ENCODE measurements around the gene TMEM17. TPM values are rescaled to one million over a fixed set of nuclear protein-coding genes. Genes with fewer than 3 reads are reported as not detected.

Gene TMEM17
- total RNA-seq, 1 donor from 2014 or later, result 0.19 TPM

DNA sequence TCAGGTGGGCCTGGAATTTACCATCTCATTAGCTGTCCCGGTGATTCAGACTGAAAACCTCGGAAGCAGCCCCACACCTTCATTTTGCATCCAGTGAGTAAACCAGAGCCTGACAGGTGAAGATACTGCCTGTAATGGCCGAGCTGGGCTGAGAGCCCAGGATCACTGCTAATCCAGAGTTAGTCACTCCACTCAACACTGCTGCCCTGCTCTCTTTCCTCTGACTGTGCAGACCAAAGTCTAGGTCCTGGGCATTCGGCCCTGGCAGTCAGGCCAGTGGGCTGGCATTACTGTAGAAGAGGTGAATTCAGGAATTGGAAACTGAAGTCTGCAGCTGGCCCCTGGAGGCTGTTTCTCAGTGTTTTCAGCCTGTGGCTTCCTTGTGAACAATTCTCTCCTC, 44.3 kb downstream of the TMEM17 start:
- DNase-seq, result no peak
- H3K9me3 Mint-ChIP-seq, result no peaks in the 10 kb centered on the region
- H3K27ac Mint-ChIP-seq, result no peak overlapping the region
- H3K4me3 Mint-ChIP-seq, result no peak overlapping the region
- intact Hi-C loops (cut with micrococcal nuclease), result no loop called here
- no peaks in the 10 kb centered on the region for H3K27me3 Mint-ChIP-seq
- no peaks in the 10 kb centered on the region for H3K36me3 Mint-ChIP-seq (ENCODE audit: low read depth)
- no peaks in the 10 kb centered on the region for H3K4me1 Mint-ChIP-seq

GRCh38 chr2:62461017-62461553, 44.9 kb downstream of the TMEM17 start:
- DNase-seq, result no peak
- H3K27me3 Mint-ChIP-seq, result peaks cover 3% of the 10 kb centered on the region
- no peak overlapping the region for H3K27ac Mint-ChIP-seq
- H3K36me3 Mint-ChIP-seq (ENCODE audit: low read depth), result no peaks in the 10 kb centered on the region
- H3K4me3 Mint-ChIP-seq, result no peak overlapping the region
- intact Hi-C loops (cut with micrococcal nuclease), result no loop called here
- no peaks in the 10 kb centered on the region for H3K9me3 Mint-ChIP-seq
- H3K4me1 Mint-ChIP-seq, result no peaks in the 10 kb centered on the region

DNA sequence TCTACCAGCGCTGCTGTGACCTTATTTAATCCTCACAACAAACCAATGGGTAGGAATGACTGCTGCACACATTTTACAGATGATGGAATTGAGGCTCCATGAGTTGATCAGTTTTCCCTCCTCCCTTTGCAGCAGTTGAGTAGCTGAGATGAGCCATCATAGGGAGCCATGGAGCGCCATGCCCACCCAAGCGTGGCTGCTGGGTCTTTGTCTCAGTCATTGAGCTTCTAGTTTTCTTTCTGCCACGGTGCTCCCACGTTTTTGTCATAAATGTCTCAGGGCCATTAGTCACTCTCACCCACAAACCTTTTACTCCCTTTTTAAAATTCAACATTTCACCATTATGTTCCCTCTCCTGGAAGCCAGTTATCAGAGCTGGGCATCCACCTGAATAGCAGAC, 45.8 kb downstream of the TMEM17 start:
- intact Hi-C loops (cut with micrococcal nuclease), result no loop called here
- H3K27me3 Mint-ChIP-seq, result peaks cover 7% of the 10 kb centered on the region
- no peak for DNase-seq
- H3K4me3 Mint-ChIP-seq, result no peak overlapping the region
- H3K9me3 Mint-ChIP-seq, result no peaks in the 10 kb centered on the region
- no peaks in the 10 kb centered on the region for H3K4me1 Mint-ChIP-seq
- no peaks in the 10 kb centered on the region for H3K36me3 Mint-ChIP-seq (ENCODE audit: low read depth)
- H3K27ac Mint-ChIP-seq, result no peak overlapping the region

DNA sequence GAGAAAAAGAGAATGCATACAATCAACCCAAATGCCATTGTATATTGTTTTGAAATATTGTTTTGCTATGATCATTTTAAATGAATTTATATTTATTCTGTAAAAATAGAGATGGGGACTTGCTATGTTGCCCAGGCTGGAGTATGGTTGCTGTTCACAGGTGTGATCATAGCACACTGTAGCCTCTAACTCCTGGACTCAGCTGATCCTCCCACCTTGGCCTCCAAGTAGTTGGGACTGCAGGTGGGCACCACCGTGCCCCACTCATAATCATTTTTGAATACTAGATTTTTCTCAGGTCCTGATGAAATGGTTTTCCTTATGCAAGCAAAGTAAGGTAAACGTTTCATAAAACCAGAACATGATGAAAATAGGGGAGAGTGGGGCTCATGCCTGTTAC, 46.3 kb downstream of the TMEM17 start:
- Mint-ChIP-seq H3K27ac (no peak overlapping the region), H3K4me3 (no peak overlapping the region), H3K36me3 (ENCODE audit: low read depth) (no peaks in the 10 kb centered on the region), H3K4me1 (no peaks in the 10 kb centered on the region), H3K9me3 (no peaks in the 10 kb centered on the region), H3K27me3 (peaks cover 7% of the 10 kb centered on the region)
- DNase-seq, result no peak
- intact Hi-C loops (cut with micrococcal nuclease), result no loop called here

DNA sequence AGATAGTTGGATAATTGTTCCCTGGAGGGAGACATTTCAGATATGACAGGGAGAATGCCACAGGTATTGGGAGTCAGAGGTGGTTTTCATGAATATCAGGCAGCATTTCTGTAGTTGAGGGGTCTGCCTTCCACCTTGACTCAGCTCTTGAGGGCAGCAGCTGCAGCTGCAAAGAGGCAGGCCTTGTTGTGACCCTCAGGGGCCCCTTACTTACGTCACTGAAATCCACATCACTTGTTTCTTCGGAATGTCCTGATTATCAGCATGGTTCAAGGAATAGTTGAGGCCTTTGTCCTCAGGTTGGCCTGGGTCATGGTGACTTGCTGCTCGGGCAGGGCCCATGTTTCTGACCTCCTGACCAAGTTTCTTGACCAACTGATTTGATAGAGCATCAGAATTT, 46.9 kb downstream of the TMEM17 start:
- no peaks in the 10 kb centered on the region for H3K36me3 Mint-ChIP-seq (ENCODE audit: low read depth)
- H3K4me1 Mint-ChIP-seq, result no peaks in the 10 kb centered on the region
- no peak for DNase-seq
- no peak overlapping the region for H3K4me3 Mint-ChIP-seq
- H3K27ac Mint-ChIP-seq, result no peak overlapping the region
- H3K9me3 Mint-ChIP-seq, result no peaks in the 10 kb centered on the region
- H3K27me3 Mint-ChIP-seq, result peaks cover 7% of the 10 kb centered on the region
- intact Hi-C loops (cut with micrococcal nuclease), result no loop called here

DNA sequence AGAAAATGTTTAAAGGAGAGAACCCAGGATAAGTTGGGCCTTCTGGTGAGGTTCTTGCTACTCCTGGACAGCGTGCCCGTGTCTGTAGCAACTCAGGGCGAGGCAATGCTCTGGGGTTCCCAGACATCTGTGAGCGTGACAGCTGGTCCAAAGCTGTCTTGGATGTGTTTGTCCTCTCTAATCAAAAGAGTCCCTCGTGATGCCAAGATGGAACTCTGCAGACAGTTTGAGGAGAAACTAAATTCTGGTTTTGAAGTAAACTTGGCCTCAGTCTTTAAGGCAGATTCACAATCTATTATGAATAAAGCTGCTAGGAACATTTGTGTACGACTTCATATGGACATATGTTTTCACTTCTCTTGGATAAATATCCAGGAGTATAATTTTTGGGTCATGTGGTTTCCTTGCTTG, 47.3 kb downstream of the TMEM17 start:
- H3K4me3 Mint-ChIP-seq, result no peak overlapping the region
- H3K27me3 Mint-ChIP-seq, result peaks cover 8% of the 10 kb centered on the region

DNA sequence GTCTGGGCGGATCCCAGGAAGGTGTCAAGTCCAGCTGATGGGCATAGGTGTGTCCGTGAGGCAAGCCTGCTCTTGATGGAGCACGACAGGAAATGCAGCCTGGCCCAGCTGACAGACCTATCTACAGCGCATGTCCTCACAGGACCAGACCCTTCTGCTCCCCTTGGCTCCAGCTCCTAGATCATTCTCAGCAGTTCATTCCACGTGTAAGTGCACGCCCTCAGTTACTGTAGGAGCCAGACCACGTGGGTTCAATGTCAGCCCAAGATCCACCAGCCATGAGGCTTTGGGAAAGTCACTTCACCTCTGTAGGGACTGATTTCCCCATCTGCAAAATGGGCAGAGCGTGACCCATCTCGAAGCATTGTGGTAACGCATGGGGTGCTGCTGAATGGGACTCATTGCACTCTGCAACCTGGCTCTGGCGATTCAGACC, 47.8 kb downstream of the TMEM17 start:
- H3K36me3 Mint-ChIP-seq (ENCODE audit: low read depth), result no peaks in the 10 kb centered on the region
- H3K27ac Mint-ChIP-seq, result no peak overlapping the region
- no peaks in the 10 kb centered on the region for H3K4me1 Mint-ChIP-seq
- no peaks in the 10 kb centered on the region for H3K9me3 Mint-ChIP-seq
- no peak for DNase-seq
- H3K4me3 Mint-ChIP-seq, result peak overlapping the region; percentile 28
- H3K27me3 Mint-ChIP-seq, result peaks cover 9% of the 10 kb centered on the region
- intact Hi-C loops (cut with micrococcal nuclease), result no loop called here

More for the DNA sequence above, 47.3 kb downstream of the TMEM17 start:
- intact Hi-C loops (cut with micrococcal nuclease), result no loop called here
- no peak overlapping the region for H3K27ac Mint-ChIP-seq
- H3K9me3 Mint-ChIP-seq, result no peaks in the 10 kb centered on the region
- no peaks in the 10 kb centered on the region for H3K36me3 Mint-ChIP-seq (ENCODE audit: low read depth)
- no peak for DNase-seq
- H3K4me1 Mint-ChIP-seq, result no peaks in the 10 kb centered on the region

GRCh38 chr2:62457556-62457955, 48.4 kb downstream of the TMEM17 start:
- Mint-ChIP-seq H3K9me3 (no peaks in the 10 kb centered on the region), H3K4me3 (peak overlapping the region; percentile 48), H3K27me3 (peaks cover 11% of the 10 kb centered on the region), H3K36me3 (ENCODE audit: low read depth) (no peaks in the 10 kb centered on the region), H3K4me1 (no peaks in the 10 kb centered on the region), H3K27ac (no peak overlapping the region)
- intact Hi-C loops (cut with micrococcal nuclease), result loop anchor here (1.0 to 2.0 kb wide), 2 partner anchors 318 to 967 kb away; no protein-coding TSS in a partner anchor
- no peak for DNase-seq

DNA sequence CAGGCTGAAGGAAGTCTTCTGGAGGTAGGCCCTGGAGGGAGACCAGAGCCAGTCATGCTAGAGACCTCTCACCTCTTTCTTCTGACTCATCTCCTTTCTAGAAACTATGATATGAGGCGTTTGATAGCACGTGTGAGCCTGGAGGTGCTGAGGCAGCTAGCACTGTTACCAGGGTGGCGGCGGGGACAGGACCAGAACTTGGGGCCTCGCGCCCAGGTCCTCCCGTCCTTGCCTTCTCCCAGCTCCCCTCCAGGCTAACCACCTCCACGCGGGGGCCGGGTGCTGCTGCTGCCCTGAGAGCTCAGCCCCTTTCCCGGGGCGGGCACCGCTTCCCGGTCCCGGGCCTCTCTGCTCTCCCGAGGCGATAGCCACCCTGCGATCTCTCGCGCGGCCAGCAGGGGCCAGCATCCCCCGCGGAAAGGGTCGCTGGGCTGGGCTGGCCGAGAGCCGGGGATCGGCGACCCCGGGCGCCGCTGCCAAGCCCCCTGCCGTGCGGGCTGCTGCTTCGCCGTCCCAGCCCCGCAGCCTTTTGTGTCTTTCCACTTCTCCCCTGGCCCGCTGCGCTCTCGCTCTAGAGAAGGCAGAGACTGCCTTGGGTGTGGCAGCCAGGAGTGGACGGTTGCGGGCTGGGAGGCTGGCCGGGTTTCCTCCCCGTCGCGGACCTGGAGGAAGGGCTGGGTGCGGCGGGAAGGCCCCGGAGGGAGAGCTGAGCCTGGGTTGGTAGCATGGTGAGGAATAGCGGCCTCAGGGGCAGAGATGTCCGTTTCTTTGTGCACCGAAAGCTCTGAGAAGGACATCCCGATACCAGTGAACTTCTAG, 49.1 kb downstream of the TMEM17 start:
- no peaks in the 10 kb centered on the region for H3K4me1 Mint-ChIP-seq
- peak overlapping the region; percentile 48 for H3K4me3 Mint-ChIP-seq
- peaks cover 11% of the 10 kb centered on the region for H3K27me3 Mint-ChIP-seq
- no peaks in the 10 kb centered on the region for H3K9me3 Mint-ChIP-seq
- H3K36me3 Mint-ChIP-seq (ENCODE audit: low read depth), result no peaks in the 10 kb centered on the region
- DNase-seq, result peak; percentile 91
- intact Hi-C loops (cut with micrococcal nuclease), result loop anchor here (1.0 to 2.0 kb wide), 2 partner anchors 318 to 968 kb away; no protein-coding TSS in a partner anchor
- H3K27ac Mint-ChIP-seq, result no peak overlapping the region

GRCh38 chr2:62455957-62456692, 49.9 kb downstream of the TMEM17 start:
- H3K4me3 Mint-ChIP-seq, result peak overlapping the region; percentile 35
- no peak for DNase-seq
- no peaks in the 10 kb centered on the region for H3K36me3 Mint-ChIP-seq (ENCODE audit: low read depth)
- H3K4me1 Mint-ChIP-seq, result no peaks in the 10 kb centered on the region
- intact Hi-C loops (cut with micrococcal nuclease), result loop anchor here (2.0 kb wide), 1 partner anchor 969 kb away; no protein-coding TSS in a partner anchor
- H3K27ac Mint-ChIP-seq, result no peak overlapping the region
- no peaks in the 10 kb centered on the region for H3K9me3 Mint-ChIP-seq
- peaks cover 11% of the 10 kb centered on the region for H3K27me3 Mint-ChIP-seq

- no peak overlapping the region for H3K27ac Mint-ChIP-seq
Measured at GRCh38 chr2:62453955-62454354, 52.0 kb downstream of the TMEM17 start.

GRCh38 chr2:62452701-62453454, 53.1 kb downstream of the TMEM17 start:
- DNase-seq, result no peak
- no peaks in the 10 kb centered on the region for H3K4me1 Mint-ChIP-seq
- no peak overlapping the region for H3K27ac Mint-ChIP-seq
- H3K4me3 Mint-ChIP-seq, result no peak overlapping the region
- H3K36me3 Mint-ChIP-seq (ENCODE audit: low read depth), result no peaks in the 10 kb centered on the region
- H3K27me3 Mint-ChIP-seq, result peaks cover 11% of the 10 kb centered on the region
- H3K9me3 Mint-ChIP-seq, result no peaks in the 10 kb centered on the region
- intact Hi-C loops (cut with micrococcal nuclease), result no loop called here

More at GRCh38 chr2:62453955-62454354, 52.0 kb downstream of the TMEM17 start:
- no peak for DNase-seq
- Mint-ChIP-seq H3K36me3 (ENCODE audit: low read depth) (no peaks in the 10 kb centered on the region), H3K9me3 (no peaks in the 10 kb centered on the region), H3K4me3 (no peak overlapping the region), H3K4me1 (no peaks in the 10 kb centered on the region), H3K27me3 (peaks cover 11% of the 10 kb centered on the region)
- intact Hi-C loops (cut with micrococcal nuclease), result no loop called here

DNA sequence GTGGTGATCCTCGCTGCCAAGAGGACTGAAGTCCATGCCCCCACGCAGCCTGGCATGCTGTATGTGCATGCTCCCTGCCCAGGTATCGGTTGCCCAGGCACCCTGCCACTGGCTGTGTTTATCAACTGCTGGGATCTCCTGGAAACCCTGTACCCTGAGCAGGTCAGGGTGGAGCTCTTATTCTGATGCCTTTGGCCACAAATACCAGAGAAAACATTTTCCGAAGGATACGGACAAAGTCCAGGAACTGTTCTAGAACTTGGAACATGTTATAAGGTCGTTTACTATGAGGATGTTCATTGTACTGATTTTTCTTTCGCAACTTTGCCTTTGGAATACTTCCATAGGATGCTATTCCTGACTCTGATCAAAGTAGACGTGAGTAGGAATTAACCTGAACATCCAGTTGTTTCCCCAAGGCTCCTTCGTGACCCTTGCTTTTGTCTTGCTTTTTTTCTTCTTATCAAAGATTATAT, 55.2 kb downstream of the TMEM17 start:
- Mint-ChIP-seq H3K36me3 (ENCODE audit: low read depth) (no peaks in the 10 kb centered on the region), H3K27ac (no peak overlapping the region), H3K9me3 (no peaks in the 10 kb centered on the region), H3K4me3 (no peak overlapping the region), H3K27me3 (peaks cover 9% of the 10 kb centered on the region), H3K4me1 (no peaks in the 10 kb centered on the region)
- intact Hi-C loops (cut with micrococcal nuclease), result no loop called here
- DNase-seq, result no peak

Measured in activated CD4-positive, alpha-beta T cell treated with anti-CD3 and anti-CD28 coated beads, Interleukin-2, amount 10 ng/mL, durations not matched to agents 24 days and 14 days (primary cell).